ENCODE data around the gene MEX3D. TPM values are rescaled to one million over a fixed set of nuclear protein-coding genes. Genes with fewer than 3 reads are reported as not detected.
A peak's percentile ranks its signal among the peaks of the same experiment; 100 is the strongest.
"Not testable (repeated sequence)": the region's sequence is repeated elsewhere in the genome, so short reads cannot be mapped to it uniquely, and the experiment has no call there.

MEX3D gene
- total RNA-seq, 1 donor from 2014 or later = 58.5 TPM

DNA sequence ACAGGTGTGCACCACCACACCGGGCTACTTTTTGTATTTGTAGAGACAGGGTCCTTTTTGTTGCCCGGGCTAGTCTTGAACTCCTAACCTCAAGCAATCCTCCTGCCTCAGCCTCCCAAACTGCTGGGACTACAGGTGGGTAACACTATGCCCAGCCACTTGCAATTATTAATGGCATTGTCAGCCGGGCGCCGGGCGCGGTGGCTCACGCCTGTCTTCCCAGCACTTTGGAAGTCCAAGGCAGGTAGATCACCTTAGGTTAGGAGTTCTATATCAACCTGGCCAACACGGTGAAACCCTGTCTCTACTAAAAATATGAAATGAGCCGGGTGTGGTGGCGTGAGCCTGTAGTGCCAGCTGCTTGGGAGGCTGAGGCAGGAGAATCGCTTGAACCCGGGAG is 2.7 kb upstream of the MEX3D start:
- DNase-seq = no peak

DNA sequence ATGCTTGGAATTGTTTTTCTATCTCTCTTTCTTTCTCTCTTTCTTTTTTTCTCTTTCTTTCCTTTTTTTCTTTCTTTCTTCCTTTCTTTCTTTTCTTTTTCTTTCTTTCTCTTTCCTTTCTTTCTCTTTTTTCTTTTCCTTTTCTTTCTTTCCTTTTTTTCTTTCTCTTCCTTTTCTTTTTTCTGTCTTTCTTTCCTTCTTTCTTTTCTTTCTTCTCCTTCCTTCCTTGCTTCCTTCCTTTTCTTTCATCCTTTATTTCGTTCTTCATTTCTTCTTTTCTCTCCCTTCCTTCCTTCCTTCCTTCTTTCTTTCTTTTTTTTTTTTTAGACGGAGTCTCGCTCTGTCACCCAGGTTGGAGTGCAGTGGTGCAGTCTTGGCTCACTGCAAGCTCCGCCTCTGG is 1.9 kb upstream of the MEX3D start:
- DNase-seq = no peak

DNA sequence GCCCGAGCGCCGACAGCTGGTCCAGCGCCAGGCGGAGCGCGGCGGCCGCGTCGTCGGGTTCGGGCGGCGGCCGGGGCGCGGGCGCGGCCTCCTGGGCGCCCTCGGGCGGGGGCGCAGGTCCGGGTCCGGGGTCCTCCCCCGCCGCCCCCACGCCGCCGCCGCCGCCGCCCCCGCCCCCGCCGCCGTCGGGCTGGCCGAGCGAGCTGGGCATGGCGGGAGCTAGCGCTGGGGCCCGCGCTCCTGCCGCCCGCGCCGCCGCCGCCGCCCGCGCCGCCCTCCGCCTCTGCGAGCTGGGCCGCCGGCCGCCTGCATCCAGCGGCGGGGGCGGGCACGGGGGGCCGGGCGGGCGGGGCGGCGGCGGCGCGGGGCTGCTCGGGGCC is 287 bp downstream of the MEX3D start:
- DNase-seq = no peak

DNA sequence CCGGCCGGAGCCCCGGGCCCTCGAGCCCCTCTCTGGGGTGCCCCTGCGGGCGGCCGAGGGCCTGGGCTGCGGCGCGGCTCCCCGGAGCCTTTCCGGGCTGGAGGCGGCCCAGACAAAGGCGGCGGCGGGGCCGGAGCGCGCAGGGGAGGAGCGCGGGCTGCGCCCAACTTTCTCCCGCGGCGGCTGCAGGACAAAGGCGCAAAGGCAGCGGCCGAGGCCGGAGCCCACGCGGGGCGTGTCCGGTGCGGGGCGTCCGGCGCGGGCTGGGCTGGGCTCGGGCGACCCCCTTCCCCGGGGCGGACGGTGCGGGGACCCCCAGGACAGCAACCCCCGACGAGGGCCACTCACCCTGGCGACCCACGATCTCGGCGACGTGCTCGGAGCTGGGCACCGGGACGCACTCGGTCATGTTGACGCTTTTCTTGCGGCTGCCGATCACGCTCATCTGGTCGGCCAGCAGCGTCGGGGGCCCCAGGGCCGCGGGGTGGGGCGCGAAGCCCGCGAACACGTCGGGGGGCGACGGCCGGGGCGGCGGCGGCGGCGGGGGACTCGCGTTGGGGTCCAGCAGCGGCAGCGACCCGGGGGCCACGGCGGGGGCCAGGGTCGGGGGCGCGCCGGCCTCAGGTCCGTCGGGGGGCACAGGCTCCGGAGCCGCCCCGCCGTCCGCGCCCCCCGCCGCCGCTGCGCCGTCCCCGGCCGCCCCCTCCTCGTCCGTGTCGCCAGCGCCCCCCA is 843 bp downstream of the MEX3D start:
- DNase-seq = no peak

DNA sequence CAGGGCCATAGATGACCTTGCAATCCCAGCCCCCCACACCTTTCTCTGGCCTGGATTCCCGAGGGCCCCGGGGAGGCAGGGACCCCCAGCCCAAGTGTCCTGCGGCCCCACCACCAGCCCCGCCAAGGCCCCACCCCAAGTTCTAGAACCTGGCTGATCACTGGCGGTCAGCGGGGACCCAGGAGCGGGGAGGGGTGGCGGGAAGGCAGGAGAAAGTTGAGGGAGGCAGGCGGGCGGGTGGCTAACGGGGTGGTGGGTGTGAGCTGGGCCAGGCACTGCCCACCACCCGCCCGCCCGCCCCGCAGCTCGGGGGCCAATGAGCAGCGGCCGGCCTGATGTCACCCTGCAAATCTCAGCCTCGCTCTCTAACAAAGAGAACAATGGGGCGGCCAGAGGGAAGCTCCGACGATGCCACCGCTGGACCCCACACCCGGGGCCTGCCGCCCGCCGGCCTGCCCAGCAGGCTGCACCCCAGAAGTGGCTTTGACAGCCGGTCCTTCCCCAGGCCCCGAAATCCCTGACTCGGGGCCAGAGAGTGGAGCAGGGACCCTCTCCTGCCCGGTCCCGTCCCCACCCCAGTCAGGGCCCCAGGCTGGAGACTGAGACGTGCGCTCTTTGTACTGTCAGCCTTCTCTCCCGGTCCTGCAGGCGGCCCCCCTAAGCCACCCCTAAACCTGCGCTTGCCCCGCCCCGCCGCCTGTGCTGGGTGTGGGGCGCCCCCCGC is 1.6 kb downstream of the MEX3D start:
- peak; percentile 78 for DNase-seq

DNA sequence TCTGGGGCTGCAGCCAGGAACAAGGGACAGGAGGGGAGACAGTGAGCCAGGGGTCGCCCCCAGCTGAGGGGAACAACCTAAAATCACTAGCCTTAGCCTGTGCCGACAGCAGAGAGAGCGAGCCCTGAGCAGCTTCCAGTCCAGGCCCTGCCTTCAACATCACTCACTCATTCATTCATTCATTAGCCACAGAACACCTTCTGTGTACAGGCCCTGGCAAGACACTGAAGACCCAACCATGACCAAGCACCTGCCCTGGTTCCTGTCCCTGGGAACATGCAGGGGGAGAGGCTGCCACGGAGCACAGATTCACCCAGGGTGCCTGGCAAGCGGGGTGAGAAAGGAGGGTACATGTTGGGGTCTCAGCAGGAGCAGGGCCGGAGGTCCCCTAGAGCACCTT is 4.9 kb downstream of the MEX3D start:
- DNase-seq = no peak

DNA sequence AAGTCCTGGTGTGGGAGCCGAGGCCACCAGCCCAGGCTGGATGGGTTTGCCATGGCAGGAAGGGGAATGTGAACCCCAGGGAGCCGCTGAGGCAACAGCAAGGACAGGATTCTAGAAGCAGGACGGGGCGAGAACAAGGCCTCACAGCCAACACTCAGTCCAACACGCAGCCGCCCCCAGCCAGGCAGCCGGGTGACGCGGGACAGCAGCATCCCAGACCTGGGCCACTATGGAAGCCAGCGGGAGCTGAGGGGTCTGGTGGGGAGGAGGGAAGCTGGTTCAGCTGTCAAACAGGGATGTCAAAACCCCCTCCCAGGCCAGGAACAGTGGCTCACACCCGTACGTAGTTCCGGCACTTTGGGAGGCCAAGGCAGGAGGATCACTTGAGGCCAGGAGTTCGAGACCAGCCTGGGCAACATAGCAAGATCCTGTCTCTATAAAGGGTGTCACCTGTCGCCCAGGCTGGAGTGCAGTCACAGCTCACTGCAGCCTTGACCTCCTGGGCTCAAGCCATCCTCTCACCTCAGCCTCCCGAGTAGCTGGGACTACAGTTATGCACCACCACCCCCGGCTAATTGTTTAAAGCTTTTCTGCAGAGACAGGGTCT is 6.8 kb downstream of the MEX3D start:
- DNase-seq = no peak

DNA sequence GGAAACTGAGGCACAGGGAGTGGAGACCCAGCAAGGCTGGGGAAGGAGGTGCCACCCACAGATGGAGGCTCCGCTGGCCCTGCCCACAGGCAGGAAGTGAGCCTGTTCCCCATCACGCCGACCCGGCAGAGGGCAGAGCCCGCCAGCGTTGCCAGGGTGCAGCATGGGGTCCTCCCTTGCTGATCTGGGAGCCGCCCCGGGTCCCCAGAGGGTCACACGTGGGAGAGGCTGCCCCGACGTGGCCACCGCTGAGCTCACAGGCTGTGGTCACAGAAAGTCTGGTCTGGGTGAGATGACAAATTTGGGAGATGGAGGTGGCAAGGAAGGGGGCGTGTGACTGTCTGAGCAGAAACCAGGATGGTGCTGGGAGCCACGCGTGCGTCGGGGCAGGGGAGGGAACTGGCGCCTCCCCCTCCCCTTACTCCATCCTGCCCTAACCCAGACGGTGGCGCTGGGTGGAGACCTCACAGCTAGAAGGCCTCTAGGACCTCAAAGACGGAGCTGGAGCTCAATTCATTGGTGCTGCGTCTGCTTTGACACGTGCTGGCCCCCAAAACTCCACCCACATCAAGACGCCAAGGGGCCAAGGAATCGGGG is 7.7 kb downstream of the MEX3D start:
- no peak for DNase-seq

DNA sequence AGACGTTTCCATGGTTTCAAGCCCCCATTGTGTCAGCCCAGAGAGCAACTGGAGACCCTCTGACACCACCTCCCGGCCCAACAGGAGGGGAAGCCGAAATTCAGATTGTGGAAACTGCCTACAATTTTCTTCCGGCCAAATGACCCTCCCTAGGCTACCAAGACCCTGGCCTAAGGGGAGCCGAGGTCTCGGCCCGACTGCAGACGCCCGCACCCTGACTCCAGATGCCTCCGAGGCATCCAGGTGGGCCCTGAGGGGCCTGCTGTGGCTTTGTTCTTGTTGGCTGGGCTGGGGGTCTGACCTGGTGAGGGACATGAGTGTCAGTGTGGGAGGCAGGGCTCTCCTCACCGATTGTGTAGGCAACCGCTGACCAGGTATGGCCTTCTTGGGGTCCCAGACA is 9.6 kb downstream of the MEX3D start:
- DNase-seq = no peak

DNA sequence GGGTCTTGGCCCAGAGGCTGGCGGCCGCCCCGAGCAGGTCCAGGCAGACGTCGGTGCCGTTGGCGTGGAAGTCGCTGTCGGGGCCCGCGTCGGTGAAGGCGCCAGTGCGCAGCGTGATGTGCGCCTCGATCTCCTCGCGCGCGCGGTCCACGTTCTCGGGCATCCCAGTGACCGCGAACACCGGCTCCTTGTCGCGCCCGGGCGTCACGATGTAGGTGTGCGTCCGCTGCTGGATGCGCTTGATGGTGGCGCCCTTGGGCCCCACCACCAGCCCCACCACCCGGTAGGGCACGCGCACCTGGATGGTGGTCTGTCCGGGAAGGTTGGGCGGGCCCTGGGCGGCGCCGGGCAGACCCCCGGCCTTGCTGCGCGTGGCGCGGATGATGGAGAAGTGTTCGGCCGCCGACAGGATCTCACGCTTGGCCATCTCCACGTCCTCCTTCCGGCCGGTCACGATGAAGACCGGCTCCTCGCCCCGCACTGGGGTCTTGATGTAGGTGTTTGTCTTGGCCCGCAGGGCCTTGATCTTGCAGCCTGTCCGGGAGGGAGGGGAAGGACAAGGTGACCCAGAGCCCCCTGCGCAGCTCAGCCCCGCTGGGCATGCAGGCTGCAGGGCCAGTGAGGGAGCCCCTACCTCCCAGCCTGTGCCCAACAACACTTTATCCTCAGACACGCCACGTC is 11.6 kb downstream of the MEX3D start:
- DNase-seq = no peak

DNA sequence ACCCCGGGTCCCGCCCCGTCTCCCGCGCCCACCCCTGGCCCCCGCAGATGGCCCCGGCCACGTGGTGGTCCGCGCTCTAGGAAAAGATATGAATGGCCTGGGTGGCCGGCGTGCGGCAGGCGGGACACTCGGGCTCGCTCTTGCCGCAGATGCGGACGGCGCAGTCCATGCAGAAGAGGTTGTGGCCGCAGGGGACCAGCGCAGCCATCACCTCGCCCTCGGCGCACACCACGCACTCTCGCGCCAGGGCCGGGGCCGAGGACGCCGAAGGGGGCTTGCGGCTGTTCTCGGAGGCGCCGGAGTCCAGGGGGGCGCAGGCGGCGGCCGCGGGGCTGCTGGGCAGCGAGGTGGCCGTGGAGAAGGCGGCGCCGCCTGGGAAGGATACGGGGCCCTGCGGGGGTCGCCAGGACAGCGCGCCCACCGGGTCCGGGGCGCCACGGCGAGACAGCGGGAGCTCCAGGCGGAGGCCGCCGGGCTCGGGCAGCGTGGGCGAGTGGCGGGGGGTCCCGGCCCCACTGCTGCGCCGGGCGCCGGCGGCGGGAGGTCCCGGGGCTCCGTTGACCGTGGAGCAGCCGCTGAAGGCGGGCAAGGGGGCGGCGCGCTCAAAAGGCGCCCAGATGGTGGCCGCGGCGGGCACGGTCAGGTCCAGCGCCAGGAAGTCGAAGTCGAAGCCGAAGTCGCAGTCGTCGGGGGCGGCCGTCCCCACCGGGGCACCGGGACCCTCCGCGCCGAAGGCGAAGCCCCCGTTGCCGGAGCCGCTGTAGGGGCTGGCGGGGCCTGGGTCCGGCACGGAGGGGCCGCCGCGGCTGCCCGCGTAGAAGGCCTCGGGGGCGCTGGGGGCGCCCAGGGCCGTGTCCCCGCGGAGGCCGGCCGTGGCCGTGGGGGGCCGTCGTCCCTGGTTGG is 12.4 kb downstream of the MEX3D start:
- no peak for DNase-seq

DNA sequence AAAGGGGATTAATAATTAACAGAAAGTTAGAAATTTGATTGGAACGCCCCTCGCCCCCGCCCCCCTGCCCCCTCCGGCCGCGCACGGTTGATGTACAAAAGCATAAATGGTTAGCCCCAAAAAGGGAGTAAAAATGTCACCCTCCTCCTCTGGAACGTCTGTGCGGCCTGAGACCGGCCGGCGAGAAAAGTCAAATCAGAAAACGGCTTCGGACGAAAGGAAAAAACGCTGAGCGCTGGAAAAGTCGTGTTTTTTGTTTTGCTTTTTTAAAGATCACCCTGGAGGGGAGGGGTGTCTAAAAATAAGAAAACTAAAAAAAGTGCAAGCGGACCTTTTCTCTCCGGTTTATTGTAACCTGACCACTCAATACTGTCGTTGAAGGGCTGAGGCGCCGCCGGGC is 13.2 kb downstream of the MEX3D start:
- DNase-seq = no peak

DNA sequence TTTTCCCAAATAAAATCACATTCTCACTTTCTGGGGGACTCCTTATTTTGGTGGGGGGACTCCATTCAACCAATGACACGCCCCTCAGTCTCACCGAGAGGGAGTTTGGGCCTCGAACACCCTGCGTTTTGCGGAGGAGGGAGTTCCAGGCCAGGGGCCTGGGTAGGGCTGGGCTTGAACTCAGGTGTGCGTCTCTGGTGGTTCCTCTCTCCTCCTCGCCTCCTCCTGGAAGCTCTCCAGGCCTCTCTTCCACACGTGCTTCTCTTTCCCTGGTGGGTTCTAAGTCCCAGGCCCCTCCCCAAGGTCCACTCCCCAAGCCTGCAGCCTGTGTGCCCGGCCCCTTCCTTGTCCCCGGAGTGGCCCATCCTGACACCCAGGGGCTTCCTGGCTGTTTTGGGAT is 14.7 kb downstream of the MEX3D start:
- no peak for DNase-seq

DNA sequence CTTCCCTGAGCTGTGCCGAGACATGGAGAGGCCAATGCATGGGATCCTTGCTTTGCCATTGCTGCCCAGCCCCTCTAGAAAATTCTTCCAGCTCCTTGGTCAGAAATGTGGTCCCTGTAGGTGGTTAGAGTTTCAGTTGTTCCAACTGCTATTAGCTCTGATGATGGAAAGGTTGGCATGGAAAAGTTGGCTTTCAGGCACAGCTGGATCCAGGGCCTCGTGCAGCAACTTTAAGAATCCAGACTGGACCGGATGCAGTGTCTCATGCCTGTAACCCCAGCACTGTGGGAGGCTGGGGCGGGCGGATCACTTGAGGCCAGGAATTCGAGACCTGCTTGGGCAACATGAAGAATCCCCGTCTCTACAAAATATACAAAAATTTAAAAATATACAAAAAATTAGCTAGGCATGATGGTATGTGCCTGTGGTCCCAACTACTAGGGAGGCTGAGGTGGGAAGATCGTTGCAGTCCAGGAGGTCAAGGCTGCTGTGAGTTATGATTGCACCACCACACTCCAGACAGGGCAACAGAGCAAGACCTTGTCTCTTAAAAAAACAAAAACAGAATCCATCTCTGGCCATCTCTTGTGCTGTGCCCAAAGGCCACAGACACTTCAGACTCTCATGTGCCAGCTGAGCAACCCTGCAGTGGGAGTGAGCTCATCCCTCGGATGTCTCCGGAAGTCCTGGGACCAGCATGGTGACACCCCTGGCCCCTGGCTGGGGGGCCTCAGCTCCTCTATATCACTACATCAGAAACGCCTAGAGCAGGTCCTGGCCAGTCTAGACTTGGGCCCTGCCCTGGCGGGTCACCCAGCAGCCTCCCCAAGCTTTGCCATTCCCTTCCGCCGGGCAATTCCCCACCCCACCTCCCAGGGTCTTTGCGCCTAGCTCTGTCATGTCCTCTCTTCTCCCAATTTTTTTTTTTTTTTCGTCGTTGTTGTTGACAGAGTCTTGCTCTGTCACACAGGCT is 16.8 kb downstream of the MEX3D start:
- DNase-seq = no peak

DNA sequence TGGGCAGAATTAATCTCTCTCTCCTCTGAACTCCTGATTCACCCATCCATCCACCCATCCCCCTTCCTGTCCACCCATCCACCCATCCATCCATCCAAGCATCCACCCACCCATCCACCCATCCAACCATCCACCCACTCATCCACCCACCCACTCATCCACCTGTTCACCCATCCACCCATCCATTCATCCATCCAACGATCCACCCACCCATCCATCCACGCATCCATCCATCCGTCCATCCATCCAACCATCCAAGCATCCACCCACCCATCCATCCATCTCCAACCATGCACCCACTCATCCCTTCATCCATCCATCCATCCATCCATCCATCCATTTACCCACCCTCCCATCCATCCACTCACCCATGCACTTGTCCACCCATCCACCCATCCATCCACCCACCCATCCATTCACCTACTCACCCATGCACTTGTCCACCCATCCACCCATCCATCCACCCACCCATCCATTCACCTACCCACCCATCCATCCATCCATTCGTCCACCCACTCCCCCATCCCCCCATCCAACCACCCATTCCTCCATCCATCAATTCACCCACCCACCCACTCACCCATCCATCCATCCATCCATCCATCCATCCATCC is 18.7 kb downstream of the MEX3D start:
- DNase-seq = no peak

DNA sequence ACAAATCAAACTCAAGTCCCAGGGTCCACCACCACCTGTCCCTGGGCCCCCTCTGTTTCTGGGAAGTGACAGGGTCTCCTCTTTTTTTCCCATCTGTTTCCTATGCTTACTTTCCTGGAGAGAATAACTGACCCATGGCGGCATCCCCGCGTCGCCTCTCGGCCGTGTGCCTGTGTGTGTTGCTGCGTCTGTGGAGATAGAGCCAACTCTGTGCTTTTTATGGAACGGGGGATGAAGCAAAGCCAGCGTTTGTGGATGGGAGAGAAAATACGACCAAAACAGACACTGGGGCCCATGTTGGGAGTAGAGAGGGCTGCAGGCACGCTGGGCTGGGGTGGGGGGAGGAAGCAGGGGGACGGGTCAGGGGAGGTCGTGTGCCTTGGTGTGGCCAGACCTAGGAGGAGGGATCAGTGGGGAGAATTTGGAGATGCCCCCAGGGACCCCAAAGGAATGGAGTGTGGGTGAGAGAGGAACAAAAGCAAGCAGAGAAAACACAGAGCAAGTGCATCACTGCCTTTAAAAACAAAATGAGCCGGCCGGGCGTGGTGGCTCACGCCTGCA is 27.7 kb downstream of the MEX3D start:
- no peak for DNase-seq

DNA sequence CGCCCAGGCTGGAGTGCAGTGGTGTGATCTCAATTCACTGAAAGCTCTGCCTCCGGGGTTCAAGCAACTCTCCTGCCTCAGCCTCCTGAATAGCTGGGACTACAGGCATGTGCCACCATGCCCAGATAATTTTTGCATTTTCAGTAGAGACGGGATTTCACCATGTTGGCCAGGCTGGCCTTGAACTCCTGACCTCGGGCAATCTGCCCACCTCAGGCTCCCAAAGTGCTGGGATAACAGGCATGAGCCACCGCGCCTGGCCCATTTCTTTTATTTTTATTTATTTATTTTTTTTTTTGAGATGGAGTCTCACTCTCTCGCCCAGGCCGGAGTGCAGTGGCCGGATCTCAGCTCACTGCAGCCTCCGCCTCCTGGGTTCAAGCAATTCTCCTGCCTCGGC is 28.4 kb downstream of the MEX3D start:
- DNase-seq = not testable (repeated sequence)

DNA sequence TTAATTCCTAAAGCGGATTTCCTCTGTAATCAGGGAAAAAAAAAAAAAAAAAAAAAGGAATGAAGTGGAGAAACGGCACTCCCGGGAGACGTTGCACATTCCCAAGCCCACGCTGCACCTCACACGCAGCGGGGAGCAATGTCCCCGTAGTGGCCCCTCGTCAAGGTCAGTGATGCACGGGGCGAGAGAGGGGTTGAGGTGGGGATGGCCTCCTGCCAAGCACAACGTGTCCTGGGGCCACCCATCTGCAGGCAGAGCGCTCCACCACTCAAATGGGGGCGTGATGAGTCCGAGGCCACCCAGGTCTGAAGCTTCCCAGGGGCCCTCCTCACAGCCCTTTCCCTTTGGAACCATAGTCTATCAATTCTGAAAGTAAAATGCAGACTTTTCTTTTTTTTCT is 29.1 kb downstream of the MEX3D start:
- DNase-seq = no peak

DNA sequence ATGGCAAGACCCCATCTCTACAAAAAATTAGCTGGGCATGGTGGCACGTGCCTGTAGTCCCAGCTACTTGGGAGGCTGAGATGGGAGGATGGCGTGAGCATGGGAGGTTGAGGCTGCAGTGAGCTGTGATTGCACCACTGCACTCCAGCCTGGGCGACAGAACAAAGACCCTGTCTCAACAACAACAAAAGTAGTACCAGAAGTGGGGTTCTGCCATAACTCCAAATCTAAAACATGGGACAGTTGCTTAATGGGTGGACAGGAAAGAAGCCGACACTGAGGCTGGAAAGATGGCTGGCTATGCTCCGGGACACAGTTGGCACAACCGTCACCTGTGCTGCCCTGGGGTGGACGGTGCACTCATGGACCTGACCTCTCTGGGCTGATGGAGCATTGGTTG is 32.4 kb downstream of the MEX3D start:
- not testable (repeated sequence) for DNase-seq

DNA sequence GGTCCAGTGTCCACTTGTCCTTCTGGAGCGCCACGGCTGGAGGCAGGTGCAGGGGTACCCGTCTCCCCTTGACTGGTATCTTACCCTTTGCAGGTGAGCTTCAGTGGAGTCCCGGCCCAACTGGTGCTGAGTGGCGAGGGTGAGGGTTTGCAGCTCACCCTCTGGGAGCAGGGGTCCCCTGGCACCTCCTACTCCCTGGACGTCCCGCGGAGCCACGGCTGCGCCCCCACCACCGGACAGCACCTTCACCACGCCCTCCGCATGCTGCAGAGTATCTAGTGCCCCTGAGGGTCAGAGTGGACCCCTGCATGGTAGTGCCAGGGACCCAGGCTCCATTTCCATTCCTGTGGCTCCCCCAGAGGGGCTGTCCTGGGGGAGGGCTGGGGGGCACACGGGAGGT is 33.2 kb downstream of the MEX3D start:
- DNase-seq = no peak

All from occipital lobe (tissue), 2 donors.